Left colon (tissue), 2 donors: Measurements from ENCODE around the gene BFSP1. TPM values are rescaled to one million over a fixed set of nuclear protein-coding genes. Genes with fewer than 3 reads are reported as not detected.

Experiments
- ATAC-seq: fragments of 200-7000 bp; cut with Tn5 transposase; one replicate; pipeline ENCODE4 v1.9.1; 2020; ENCODE audit warnings: mild to moderate bottlenecking, moderate library complexity
- DNase-seq, 2 donors: peaks; one replicate each; pipeline ENCODE4 v3.0.0-alpha.2; 2020
- intact Hi-C, 2 donors: fragments of 100-400 bp; cut with DNase I in 1 of 2; cut with micrococcal nuclease in 1 of 2; formaldehyde crosslinking; loops; one replicate each; pipeline versions ENCODE4 v1.11.2 to v1.14.0; 2022; cut with DNase I, micrococcal nuclease
- total RNA-seq, 2 donors: library from RNA; stranded (reverse); fragmentation: NEBNext Ultra II Directional; extraction: Animal tissue kit (Norgen Biotek cat#: 25700); gene quantifications; one replicate each; pipeline ENCODE4 v1.2.1, GENCODE V29; 2021
- donor health status: DM: no; HTN: no; CAD: no.
- donor health status: DM: yes; HTN: yes; CAD: no.

The BFSP1 gene
- total RNA-seq, 2 donors from 2014 or later, result 0.20 to 0.34 TPM

DNA sequence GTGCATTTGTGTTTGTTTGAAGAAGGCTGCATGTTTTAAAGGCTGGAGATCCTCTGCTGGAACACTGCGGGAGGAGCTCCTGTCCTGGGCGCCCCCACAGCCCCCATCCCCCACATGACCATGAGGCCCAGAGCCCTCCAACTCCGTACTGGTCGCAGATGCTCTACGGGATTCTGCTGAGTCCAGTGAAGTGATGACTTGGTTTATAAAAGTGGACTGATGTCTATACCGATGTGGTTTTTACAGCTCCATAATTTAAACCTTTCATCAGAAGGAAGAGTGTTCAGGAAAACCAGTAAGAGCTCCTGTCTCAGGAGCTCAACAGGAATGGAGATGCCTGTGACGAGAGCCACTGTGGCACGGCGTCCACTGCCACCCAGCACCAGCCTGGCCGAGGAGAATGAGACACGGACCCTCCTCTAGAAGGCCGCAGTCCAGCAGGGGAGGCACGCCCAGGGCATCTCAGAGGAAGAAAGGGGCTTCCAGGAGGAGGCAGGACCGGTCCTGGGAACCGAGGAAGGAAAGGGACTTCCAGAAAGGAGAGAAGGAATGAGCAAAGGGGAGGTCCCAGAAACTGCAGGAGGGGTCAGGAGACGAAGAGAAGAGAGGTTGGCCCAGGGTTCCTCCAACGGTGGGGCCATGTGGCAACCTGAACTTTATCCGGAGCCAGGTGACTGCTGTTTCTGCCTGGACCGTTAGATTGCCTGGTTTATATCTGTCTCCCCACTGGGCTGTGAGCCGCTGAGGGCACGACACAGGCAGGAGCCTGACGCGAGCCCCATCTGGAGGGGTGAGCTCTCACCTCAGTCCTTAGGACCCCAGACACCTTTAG is 26.9 kb downstream of the BFSP1 start:
- DNase-seq (peak in 1 of 2 donors; percentile 31), ATAC-seq (peak; percentile 36)
- intact Hi-C loops, result loop anchor here (10.0 kb wide), 2 partner anchors 391 to 491 kb away; no protein-coding TSS in a partner anchor

DNA sequence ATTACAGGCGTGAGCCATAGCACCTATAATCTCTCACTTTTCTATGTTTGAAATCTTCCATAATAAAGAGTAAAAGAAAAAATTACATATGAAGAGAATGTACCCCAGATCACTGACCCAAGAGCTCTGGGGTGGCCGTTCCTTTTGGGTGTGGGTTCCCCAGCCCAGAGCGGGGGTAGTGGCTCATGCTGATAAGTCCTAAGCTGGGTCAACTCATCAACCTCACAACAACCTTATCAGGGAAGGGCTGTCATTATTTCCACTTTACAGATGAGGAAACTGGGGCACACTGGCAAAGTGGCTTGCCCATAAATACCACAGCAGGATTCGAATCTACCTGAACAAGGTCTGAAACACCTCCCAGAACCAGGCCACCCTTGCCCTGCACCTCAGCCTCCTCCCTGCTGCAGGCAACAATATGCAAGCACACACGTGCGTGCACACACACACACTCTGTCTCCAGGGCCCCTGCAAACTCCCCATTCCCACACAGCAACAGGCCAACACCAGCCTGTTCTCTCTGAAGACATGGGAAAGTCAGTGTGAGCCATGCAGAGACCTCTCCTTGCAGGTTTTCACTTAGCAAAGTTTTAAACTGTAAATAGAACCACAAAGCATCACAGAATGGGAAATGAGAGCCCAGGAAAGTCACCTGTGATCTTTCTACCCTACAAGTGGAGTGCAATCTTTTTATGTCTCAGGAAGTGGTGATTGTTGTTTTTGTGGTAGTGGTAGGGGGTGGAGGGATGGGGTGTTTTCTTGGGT is 27.7 kb downstream of the BFSP1 start:
- intact Hi-C loops, result loop anchor here (10.0 kb wide), 2 partner anchors 391 to 491 kb away; no protein-coding TSS in a partner anchor
- ATAC-seq (no peak), DNase-seq (no peak)

DNA sequence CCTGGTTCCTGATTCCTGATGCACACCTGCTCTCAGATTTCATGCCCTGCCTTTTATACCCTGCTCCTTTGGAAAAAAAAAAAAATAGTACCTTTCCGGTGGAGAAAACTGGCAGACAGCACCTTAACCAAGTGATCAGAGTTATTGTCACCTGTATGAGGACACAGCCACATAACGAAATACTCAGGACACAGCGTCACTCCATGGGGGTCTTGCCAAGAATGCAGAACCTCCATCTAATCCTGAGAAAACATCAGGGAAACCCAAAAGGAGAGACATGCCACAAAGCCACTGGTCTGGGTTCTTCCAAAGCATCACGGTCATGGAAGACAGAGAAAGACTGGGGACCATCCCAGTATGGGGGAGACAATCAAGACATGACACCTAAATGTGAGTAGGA is 29.1 kb downstream of the BFSP1 start:
- ATAC-seq (no peak), DNase-seq (no peak)
- intact Hi-C loops, result loop anchor here (10.0 kb wide), 2 partner anchors 393 to 493 kb away; no protein-coding TSS in a partner anchor

DNA sequence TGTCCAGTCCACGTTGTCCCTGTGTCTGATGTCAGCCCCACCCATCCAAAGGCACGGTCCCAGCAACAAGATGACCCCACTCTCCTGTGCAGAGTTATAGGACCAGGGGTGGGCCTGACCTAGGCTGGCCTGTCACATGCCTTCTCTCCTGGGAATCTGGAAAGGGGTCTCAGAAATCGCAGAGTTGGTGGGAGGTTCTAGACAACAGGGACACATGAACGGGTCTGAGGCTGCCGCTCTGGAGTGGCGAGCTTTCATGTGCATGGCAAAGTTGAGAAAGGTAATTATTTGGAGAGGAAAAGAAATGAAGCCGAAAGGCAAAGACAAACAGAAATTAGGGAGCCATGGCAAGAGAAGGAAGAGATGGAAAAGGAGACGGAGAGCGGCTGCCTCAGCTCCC is 29.5 kb downstream of the BFSP1 start:
- ATAC-seq (no peak), DNase-seq (no peak)
- intact Hi-C loops, result loop anchor here (10.0 kb wide), 2 partner anchors 393 to 493 kb away; no protein-coding TSS in a partner anchor

DNA sequence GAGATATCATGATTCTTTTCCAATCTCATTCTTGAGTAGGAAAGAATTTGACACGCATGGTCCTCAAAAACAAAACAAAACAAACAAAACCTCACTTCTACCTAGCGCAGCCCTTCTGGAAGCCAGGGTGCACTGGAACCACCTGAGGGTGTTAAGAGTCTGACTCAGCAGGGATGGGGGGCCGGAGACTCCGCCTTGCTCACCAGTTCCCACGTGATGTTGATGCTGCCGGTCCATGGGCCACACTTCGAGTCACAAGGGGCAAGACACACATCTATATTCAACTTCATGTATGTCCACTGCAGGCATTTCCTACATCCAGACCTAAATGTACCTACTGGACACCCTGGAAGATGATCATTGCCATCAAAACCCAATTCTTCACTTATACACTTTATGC is 30.4 kb downstream of the BFSP1 start:
- no peak for ATAC-seq
- DNase-seq, result no peak
- intact Hi-C loops, result loop anchor here (10.0 kb wide), 2 partner anchors 394 to 494 kb away; no protein-coding TSS in a partner anchor

DNA sequence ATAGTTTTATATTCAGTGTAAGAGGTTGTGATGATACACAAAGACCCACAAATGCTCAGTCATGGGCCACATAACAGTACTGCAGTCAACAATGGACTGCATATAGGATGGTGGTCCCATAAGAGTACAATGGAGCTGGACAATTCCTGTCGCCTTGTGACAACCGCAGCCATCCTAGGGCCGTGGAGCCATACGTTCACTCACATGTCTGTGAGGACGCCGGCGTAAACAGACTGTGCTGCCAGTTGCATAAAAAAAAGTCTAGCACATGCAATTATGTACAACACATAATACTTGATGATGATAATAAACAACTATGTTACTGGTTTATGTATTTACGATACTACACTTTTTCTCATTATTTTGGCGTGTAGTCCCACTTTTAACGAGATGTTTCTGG is 30.9 kb downstream of the BFSP1 start:
- intact Hi-C loops, result loop anchor here (10.0 kb wide), 2 partner anchors 395 to 495 kb away; no protein-coding TSS in a partner anchor
- no peak for DNase-seq
- no peak for ATAC-seq

DNA sequence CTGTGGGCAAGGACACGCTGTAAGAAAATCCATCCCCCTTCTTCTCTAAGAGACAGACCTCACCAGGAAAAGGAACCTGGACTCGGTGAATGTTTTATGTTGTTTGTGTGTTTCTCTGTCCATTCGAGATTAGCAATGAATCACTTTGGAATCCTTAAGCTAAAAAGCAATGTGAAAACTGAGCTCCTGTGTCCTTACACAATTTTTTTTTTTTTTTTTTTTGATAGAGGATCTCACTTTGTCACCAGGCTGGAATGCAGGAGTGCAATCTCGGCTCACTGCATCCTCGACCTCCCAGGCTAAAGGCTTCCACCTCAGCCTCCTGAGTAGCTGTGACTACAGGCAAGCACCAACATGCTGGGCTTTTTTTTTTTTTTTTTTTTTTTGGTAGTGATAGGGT is 32.1 kb downstream of the BFSP1 start:
- intact Hi-C loops, result no loop called here
- ATAC-seq (no peak), DNase-seq (no peak)

DNA sequence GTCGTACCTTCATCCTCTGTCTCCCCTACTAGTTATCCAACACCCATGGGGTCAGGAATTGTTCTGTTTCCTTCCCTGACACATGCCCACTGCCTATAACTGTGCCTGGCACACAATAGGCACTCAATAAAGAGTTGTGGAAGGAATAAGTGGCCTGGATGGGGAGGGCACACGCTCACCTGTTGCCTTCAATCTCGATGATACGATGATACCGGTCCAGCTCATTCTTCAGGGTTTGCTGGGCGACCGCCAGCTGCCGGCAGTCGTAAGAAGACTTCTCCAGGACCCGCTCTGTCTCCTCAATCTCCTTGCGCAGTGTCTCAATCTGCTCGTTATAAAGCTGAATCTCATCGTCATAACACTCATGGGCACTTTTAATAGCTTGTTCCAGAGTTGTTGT is 32.5 kb downstream of the BFSP1 start:
- ATAC-seq, result no peak
- DNase-seq, result no peak
- intact Hi-C loops, result no loop called here

DNA sequence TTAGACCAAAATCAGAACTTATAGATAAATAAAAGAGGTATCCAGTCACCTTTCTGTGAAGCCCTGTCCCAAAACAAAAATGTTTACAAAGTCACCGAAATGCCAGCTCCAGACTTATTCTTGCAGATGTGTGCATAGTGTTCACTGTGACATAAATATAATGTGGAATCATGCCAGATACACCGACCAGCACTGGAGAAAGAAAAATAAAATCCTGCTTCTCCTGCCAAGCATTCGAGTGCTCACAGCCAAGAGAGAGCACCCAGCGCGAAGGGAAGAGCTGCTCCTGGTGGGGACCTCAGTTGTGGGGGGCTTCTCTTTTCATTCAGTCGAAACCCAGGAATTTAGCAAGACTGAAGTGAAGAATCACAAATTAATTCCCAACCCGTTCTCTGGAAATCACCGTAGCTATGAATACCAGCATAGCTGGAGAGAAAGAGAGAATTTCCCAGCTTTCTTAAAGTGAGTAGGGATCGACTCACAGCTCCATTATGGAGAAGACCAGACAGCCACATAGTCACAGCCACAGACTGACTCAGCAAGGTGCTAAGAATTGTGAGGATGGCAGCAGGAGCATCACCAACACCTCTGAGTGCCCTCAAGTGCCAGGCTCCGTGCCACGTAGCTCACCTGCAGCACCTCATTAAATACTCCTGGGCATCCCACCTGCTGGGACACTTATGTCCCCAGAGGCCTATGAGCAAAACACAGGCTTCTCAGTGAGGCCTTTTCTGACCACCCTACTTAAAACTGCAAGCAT is 33.2 kb downstream of the BFSP1 start:
- intact Hi-C loops, result no loop called here
- no peak for DNase-seq
- no peak for ATAC-seq

DNA sequence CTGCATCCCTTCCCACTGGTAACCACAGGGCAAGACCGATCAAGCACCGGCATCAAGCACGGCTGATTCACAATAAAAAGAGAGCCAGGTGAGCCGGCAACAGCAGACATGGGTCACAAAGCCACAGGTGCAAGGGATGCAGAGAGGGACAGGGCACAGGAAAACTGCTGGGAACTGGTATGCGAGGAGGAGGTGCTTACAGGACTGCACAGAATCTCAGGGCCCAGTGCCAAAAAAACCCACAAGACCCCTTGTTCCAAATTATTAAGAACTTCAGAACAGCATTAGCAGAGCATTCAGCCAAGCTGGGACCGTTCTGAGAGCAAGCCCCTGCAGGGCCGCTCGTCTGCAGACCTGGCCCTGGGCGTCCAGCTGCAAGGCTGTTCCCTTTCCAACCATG is 35.4 kb downstream of the BFSP1 start:
- intact Hi-C loops, result no loop called here
- no peak for ATAC-seq
- DNase-seq, result no peak

DNA sequence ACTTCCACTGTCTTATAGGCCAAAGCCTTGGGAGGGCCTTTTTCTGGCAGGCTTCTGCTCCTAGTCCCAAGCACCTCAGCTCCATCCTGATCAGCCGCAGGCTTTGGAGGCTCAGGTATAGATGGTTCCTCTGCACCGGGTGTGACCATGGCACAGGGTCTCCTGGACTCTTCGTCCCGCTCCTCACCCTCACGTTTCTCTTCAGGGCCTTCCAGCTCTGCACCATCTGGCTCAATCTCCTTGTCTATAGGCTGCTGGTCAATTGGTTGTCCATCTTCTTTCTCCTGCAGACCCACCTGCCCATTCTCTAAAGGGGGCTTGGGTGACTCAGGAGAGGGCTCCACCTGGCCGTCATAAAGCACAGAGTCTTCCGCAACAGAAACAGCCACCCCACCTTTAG is 37.0 kb downstream of the BFSP1 start:
- no peak for DNase-seq
- intact Hi-C loops, result no loop called here
- no peak for ATAC-seq

DNA sequence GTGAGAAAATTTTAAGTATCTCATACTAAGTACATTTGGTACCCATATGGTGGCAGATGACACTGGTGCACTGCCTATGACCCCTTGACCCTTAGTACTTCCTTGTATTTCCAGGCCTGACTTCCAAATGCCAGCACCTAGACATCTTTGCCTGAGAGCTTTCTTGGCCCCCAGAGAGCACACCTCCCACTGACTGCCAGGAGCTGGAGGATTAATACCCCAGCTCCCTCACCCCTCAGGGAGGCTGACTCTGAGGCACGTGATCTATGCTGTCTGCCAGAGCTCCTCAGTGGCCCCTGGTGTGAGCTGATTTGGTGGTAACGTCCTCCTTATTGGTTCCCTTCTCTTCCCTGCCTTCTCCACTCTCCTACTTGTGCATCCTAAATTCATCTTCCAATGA is 38.0 kb downstream of the BFSP1 start:
- DNase-seq (no peak), ATAC-seq (no peak)
- intact Hi-C loops, result no loop called here

DNA sequence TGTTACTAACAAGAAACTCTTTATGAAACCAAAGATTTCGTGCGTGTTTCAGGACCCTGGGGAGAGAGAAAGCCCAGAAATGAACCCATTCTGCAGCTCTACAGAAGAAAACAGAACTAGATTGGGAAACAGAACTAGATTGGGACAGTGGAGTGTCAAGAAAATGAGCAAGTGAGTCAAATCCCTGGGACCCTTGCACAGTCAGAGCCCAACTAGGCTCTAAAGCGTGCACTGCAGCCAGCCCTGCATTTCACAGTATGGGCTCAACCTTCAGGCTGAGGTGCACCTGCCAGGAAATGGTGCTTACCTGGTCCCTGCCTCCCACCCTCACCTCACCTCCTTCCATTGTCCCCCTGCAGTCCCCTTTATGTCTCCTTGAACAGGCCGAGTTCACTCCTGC is 39.7 kb downstream of the BFSP1 start:
- no peak for ATAC-seq
- DNase-seq, result no peak
- intact Hi-C loops, result no loop called here

DNA sequence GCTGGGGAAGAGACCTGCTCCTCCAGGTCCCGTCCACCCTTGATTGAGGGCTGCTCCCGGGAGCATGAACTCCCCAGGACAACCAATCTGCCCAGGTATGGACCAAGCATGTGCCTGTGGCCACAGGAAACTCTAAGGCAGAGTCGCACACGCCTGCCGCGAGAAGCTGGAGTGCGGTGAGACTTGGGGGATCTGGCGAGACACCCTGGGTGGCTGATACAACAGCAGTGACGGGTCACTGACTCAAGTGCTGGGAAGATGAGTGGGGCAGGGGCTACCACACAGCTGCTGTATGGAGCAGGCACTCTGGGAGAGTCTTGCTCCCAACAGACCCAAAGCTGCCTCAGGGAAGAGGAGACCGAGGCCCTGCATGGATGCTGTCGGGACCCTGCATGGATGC is 40.1 kb downstream of the BFSP1 start:
- intact Hi-C loops, result no loop called here
- ATAC-seq (no peak), DNase-seq (no peak)

DNA sequence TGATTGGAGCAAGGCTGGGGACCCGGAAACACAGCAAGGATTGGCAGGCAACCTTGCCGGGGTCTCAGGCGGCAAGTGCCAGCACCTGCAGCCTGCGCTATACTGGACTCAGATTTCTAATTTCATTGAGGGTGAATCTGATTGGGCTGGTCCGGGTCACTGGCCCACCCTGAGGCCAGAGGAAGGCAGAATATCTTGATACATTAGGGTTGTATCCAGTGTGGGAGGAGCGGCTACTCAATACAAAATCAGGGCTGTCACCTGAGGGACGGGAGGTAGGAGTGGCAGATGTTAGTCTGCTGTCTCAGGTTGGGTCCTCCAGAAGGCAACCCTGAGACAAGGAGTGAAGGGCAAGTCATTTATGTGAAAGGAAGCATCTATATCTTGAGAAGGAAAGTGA is 40.7 kb downstream of the BFSP1 start:
- intact Hi-C loops, result no loop called here
- DNase-seq (no peak), ATAC-seq (no peak)

DNA sequence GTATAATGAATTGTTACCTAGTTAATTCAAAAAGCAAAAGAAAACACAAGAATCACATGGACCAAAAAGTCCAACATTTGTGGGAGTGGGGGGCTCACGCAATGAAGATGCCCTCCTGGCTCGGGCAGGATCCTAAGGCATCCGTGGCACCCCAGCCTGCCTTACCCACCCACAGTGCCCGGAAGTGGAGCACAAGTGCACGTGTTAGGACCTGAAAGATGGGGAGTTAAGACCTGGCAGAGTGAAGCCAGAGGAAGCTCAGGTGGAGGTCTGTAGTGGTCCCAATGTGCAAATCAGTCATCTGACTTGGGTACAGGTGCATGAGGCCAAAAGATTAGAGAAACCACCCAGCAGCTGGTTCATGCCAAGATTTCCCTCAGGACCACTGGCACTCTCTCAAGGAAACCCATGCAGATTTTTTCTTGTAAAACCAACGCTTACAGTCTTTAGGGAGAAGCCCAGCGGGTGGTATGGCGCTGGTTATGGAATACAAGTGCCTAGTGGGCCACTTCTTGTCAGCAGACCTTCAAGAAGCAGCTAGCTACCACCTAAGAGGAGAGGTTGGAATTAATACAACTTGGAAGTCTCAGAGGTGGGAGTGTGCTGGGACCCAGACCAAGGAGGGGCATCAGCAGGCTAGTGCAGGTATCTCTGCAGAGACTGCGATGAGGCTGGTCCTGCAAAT is 42.1 kb downstream of the BFSP1 start:
- intact Hi-C loops, result no loop called here
- ATAC-seq (no peak), DNase-seq (no peak)

DNA sequence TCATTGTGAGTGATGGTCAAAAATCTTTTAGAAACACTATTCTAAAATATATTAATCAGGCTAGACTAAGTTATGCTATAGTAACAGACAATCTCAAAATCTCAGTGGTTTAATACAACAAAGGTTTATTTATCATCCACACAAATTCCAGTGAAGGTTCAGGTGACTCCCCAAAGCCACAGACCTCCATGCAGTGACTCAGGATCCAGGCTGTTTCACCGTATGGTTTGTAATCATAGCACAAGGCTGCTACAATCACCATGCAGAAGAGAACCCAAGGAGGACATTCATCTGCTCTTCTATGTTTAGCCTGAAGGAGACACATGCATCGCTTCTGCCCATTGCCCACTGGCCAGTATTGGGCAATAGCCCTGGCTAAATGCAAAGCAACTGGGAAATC is 46.2 kb downstream of the BFSP1 start:
- DNase-seq (no peak), ATAC-seq (no peak)
- intact Hi-C loops, result no loop called here

DNA sequence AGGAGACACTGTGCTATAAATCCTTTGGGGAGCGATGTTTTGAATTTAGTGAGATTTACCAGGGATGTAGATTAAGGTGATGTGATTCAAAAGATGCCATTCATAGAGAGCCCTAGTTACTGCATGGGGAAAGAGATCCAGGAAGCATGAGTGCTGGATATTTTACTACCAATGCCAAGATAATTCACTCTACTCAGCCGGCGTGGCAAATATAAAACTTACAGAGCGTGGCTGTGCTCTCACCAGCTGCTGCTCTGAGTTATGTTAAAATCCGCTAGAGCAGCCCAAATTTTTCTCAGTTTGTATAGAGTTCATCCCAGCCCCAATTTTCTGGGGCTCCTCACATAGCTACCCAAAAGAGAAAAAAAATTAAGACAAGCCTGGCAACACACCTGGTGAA is 48.6 kb downstream of the BFSP1 start:
- intact Hi-C loops, result no loop called here
- ATAC-seq (no peak), DNase-seq (no peak)

DNA sequence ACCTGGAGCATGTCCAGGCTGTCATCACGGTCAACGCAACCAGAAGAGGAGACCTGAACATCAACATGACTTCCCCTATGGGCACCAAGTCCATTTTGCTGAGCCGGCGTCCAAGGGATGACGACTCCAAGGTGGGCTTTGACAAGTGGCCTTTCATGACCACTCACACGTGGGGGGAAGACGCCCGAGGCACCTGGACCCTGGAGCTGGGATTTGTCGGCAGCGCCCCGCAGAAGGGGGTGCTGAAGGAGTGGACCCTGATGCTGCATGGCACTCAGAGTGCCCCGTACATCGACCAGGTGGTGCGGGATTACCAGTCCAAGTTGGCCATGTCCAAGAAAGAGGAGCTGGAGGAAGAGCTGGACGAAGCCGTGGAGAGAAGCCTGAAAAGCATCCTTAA is 49.5 kb downstream of the BFSP1 start:
- intact Hi-C loops, result no loop called here
- no peak for DNase-seq
- ATAC-seq, result no peak
